Fibroblast of skin of back (primary cell): ENCODE measurements around the gene IL2RA.
"Not testable (repeated sequence)": the region's sequence is repeated elsewhere in the genome, so short reads cannot be mapped to it uniquely, and the experiment has no call there.

Experiments used
- DNase-seq: peaks from one replicate; pipeline ENCODE4 v3.0.0-alpha.2; 2013

IL2RA gene

GRCh38 chr10:6056411-6057135 lies 5.6 kb downstream of the IL2RA start:
- DNase-seq, result no peak

- no peak for DNase-seq
These were observed 6.2 kb downstream of the IL2RA start for GRCh38 chr10:6055929-6056328.

- no peak for DNase-seq
These were observed 7.3 kb downstream of the IL2RA start for GRCh38 chr10:6054884-6055283.

GRCh38 chr10:6053816-6054631 lies 8.1 kb downstream of the IL2RA start:
- no peak for DNase-seq

GRCh38 chr10:6053303-6053702 lies 8.9 kb downstream of the IL2RA start:
- DNase-seq, result no peak

GRCh38 chr10:6052247-6053221 lies 9.6 kb downstream of the IL2RA start:
- no peak for DNase-seq

- DNase-seq, result peak; percentile 8
These were observed 11.2 kb downstream of the IL2RA start for GRCh38 chr10:6050801-6051445.

- DNase-seq, result no peak
These were observed 13.2 kb downstream of the IL2RA start for GRCh38 chr10:6049031-6049400.

- no peak for DNase-seq
These were observed 13.7 kb downstream of the IL2RA start for GRCh38 chr10:6048281-6049030.

- DNase-seq, result no peak
These were observed 14.3 kb downstream of the IL2RA start for GRCh38 chr10:6047847-6048246.

GRCh38 chr10:6046773-6047611 lies 15.2 kb downstream of the IL2RA start:
- DNase-seq, result no peak

GRCh38 chr10:6045878-6046772 lies 16.0 kb downstream of the IL2RA start:
- DNase-seq, result no peak

GRCh38 chr10:6045314-6045848 lies 16.8 kb downstream of the IL2RA start:
- no peak for DNase-seq

GRCh38 chr10:6044751-6045313 lies 17.3 kb downstream of the IL2RA start:
- DNase-seq, result no peak

- DNase-seq, result no peak
These were observed 18.1 kb downstream of the IL2RA start for GRCh38 chr10:6044060-6044459.

- not testable (repeated sequence) for DNase-seq
These were observed 18.8 kb downstream of the IL2RA start for GRCh38 chr10:6043377-6043776.

- no peak for DNase-seq
These were observed 22.0 kb downstream of the IL2RA start for GRCh38 chr10:6040205-6040604.

GRCh38 chr10:6039711-6040110 lies 22.5 kb downstream of the IL2RA start:
- DNase-seq, result no peak

- no peak for DNase-seq
These were observed 24.0 kb downstream of the IL2RA start for GRCh38 chr10:6038071-6038631.
